HG02884 (cell line): ENCODE measurements around the gene HK3.
"Not testable (repeated sequence)": the region's sequence is repeated elsewhere in the genome, so short reads cannot be mapped to it uniquely, and the experiment has no call there.

Experiments
- ATAC-seq: cut with Tn5 transposase; IDR thresholded peaks from one replicate; pipeline ENCODE4 v1.9.1; 2021; ENCODE audit warnings: mild to moderate bottlenecking, moderate library complexity; ENCODE audit not compliant: unreplicated experiment

HK3 gene

GRCh38 chr5:176870644-176871043 is 28.5 kb downstream of the HK3 start:
- not testable (repeated sequence) for ATAC-seq

- ATAC-seq = no peak
Observed at GRCh38 chr5:176870110-176870591, 29.0 kb downstream of the HK3 start.

- no peak for ATAC-seq
Observed at GRCh38 chr5:176869501-176870109, 29.5 kb downstream of the HK3 start.

GRCh38 chr5:176868731-176869130 is 30.4 kb downstream of the HK3 start:
- ATAC-seq = no peak

- no peak for ATAC-seq
Observed at GRCh38 chr5:176868126-176868525, 31.0 kb downstream of the HK3 start.

GRCh38 chr5:176866707-176867310 is 32.3 kb downstream of the HK3 start:
- ATAC-seq = no peak

GRCh38 chr5:176865964-176866363 is 33.2 kb downstream of the HK3 start:
- no peak for ATAC-seq

GRCh38 chr5:176864755-176865154 is 34.4 kb downstream of the HK3 start:
- ATAC-seq = no peak

GRCh38 chr5:176863765-176864098 is 35.4 kb downstream of the HK3 start:
- no peak for ATAC-seq

GRCh38 chr5:176863041-176863764 is 35.9 kb downstream of the HK3 start:
- no peak for ATAC-seq

GRCh38 chr5:176862330-176862995 is 36.7 kb downstream of the HK3 start:
- no peak for ATAC-seq

GRCh38 chr5:176861276-176861675 is 37.9 kb downstream of the HK3 start:
- ATAC-seq = no peak

- no peak for ATAC-seq
Observed at GRCh38 chr5:176860381-176860780, 38.8 kb downstream of the HK3 start.

GRCh38 chr5:176859916-176860315 is 39.2 kb downstream of the HK3 start:
- no peak for ATAC-seq

- ATAC-seq = no peak
Observed at GRCh38 chr5:176857894-176858273, 41.3 kb downstream of the HK3 start.

- no peak for ATAC-seq
Observed at GRCh38 chr5:176857216-176857893, 41.8 kb downstream of the HK3 start.

- no peak for ATAC-seq
Observed at GRCh38 chr5:176856746-176857145, 42.4 kb downstream of the HK3 start.

GRCh38 chr5:176855598-176855997 is 43.5 kb downstream of the HK3 start:
- no peak for ATAC-seq

- ATAC-seq = no peak
Observed at GRCh38 chr5:176854164-176854563, 45.0 kb downstream of the HK3 start.

- ATAC-seq = no peak
Observed at GRCh38 chr5:176853151-176853778, 45.9 kb downstream of the HK3 start.
